ENCODE measurements around the gene PPM1E.
A peak's percentile ranks its signal among the peaks of the same experiment; 100 is the strongest.
"Not testable (repeated sequence)": the region's sequence is repeated elsewhere in the genome, so short reads cannot be mapped to it uniquely, and the experiment has no call there.

PPM1E gene

DNA sequence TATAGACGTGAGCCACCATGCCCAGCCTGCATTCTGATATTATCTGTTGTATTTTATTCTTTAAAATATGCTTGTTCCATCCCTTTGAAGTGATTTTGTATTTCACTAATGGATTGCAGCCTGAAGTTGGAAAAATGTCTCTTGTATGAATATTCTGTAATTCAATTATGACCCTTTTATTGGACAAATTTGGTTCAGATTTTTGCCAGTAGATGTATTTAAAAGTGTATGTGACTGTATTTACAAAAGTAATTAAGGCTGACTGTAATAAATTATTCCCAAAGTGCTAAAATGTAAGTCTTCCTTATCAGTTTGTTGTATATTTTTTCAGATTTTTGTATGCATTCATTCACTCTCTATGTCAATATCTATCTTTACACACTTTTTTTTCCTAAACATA lies 23.8 kb downstream of the PPM1E start:
- DNase-seq (ENCODE audit: low spot score) = no peak

GRCh38 chr17:58783380-58783779 lies 27.7 kb downstream of the PPM1E start:
- no peak for DNase-seq (ENCODE audit: low spot score)

- no peak for DNase-seq (ENCODE audit: low spot score)
Measured at GRCh38 chr17:58785097-58785496, 29.4 kb downstream of the PPM1E start.

DNA sequence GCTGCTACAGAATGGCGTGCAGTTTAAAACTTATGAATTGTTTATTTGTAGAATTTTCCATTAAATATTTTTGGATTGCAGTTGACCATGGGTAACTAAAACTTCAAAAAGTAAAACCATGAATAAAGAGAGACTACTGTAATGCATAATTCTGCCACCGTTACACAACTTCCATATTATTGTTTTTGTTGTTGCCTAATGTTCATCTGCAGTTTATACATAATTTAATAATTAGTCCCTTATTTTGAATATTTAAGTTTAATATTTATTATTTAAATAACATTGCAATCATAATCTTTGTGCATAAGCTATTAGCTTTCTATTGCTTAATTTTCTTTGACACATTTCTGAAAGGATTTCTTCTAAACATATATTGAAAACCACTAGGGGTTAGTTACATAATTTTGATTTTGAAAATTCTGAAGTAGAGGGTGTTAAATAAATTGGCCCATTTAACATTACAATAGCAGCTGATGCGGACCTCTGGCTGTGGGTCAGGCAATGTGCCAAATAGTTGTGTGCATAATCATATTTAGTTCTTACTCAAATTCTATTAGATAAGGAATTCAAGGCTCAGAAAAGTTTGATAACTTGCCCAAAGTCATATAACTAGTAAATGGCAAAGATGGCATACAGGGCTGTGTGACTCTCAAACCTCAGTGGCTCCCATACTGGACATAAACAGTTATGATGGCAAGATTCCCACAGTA lies 31.1 kb downstream of the PPM1E start:
- DNase-seq (ENCODE audit: low spot score) = peak; percentile 34

- no peak for DNase-seq (ENCODE audit: low spot score)
Measured at GRCh38 chr17:58788199-58788598, 32.5 kb downstream of the PPM1E start.

DNA sequence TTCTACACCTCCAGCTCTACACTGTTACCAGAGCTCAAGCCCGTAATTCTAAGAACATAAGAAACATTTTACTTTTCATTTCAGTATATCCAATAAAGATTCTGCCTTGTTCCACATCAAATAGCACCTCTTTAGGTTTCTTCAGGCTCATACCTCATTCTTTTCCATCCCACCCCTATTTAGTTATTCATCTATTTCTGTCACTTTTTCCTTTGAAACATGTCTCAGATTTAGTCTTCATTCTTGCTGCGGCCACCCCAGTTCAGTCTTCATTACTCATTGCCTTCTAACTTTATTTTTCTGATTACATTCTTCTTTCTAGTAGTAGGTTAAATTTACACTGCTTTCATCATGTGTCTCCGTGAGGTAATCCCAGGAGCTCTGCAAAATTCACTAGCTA lies 33.5 kb downstream of the PPM1E start:
- DNase-seq (ENCODE audit: low spot score) = no peak

DNA sequence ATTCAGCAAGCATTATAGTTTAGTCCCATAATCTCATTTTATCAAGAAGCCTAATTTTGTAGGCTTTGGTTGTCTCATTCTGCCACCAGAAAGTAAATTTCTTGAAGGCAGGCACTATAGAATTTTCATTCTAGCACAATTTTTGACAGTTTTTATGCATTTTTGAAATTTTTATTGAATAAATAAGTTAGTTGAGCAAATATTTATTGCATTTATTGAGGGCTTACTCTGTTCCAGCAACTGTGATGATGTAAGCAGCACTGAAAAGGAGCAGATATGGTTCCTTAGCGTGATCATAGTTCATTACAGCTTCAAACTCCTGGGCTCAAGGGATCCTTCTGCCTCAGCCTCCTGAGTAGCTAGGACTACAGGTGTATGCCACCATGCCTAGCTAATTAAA lies 34.2 kb downstream of the PPM1E start:
- no peak for DNase-seq (ENCODE audit: low spot score)

DNA sequence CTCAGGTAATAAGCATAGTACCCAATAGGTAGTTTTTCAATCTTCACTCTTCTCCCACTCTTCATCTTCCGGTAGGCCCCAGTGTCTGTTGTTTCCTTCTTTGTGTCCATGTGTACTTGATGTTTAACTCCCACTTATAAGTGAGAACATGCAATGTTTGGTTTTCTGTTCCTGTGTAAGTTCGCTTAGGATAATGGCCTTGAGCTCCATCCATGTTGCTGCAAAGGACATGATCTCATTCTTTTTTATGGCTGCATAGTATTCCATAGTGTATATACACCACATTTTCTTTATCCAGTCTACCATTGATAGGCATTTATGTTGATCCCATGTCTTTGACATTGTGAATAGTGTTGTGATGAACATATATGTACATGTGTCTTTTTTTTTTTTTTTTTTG lies 38.9 kb downstream of the PPM1E start:
- not testable (repeated sequence) for DNase-seq (ENCODE audit: low spot score)

- no peak for DNase-seq (ENCODE audit: low spot score)
Measured at GRCh38 chr17:58802188-58802587, 46.5 kb downstream of the PPM1E start.

DNA sequence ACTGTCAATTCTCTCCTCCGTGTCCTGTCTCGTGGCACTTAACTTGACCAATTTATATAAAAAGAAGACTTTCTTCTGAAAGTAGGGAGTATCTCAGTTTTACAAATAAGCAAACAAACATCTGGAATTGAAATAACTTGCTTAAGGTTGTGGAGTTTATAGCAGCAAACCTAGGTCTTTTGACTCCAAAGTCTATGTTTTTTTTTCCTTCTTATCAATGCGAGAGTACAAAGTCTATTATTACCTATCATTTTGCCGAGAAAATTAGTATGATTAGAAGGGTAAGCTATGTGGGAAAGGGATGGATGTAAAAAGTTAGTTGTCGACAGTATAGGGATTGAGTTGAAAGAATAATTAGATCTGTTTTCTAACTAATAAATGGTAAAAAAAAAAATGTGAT lies 50.4 kb downstream of the PPM1E start:
- no peak for DNase-seq (ENCODE audit: low spot score)

- no peak for DNase-seq (ENCODE audit: low spot score)
Measured at GRCh38 chr17:58808609-58809563, 53.2 kb downstream of the PPM1E start.

DNA sequence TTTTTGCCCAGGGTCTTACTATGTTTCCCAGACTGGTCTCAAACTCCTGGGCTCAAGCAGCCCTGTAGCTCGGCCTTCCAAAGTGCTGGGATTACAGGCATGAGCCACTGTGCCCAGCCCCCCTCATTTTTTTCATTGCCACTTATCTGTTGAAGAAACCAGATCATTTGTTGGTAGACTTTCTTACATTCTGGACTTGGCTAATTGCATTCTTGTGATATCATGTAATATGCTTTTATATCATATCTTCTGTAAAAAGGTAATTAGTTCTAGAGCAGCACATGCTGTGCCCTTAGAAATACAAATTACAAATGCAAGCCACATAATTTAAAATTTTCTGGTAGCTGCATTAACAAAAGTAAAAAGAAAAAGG lies 53.9 kb downstream of the PPM1E start:
- no peak for DNase-seq (ENCODE audit: low spot score)

- DNase-seq (ENCODE audit: low spot score) = no peak
Measured at GRCh38 chr17:58811290-58811689, 55.6 kb downstream of the PPM1E start.

- DNase-seq (ENCODE audit: low spot score) = no peak
Measured at GRCh38 chr17:58813712-58814111, 58.1 kb downstream of the PPM1E start.

- DNase-seq (ENCODE audit: low spot score) = no peak
Measured at GRCh38 chr17:58818654-58819053, 63.0 kb downstream of the PPM1E start.

DNA sequence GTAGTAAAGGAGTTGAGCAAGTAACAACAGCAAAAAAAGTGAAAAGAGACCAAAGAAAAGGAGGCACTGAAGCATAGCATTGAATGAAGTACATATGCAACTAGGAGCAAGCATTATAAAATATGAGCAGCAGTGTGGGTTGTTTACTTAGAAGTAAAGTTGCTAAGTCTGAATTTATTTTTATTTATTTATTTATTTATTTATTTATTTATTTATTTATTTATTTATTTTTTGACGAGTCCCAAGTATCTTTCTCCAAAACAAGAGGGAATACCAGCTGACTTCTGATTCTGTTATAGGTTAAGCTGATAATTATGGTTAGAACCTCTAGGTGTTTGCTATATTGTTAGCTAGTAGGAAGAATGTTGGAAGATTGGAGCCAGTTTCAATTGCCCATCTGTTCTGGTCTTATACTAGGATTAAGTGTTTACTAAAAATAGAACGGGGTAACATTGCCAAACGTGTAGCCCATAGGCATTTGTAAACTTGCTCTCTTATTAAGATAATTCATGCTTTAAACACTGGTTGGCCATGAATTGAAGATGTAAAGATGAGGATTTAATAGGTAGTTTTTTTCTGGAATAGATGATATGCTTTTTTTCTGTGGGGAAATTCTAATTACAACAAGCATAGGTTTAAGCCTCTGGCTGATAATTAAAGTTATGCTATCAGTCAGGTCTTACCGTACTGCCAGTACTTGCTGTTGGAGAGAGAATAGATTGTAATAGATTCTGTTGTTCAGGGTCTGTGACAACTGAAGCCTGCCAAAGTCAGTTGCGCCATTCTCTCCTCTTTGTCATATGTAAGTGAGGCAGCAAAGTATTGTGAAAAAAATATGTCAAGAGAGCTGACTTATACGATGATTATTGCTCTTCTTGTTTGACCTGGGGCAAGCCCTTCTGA lies 66.7 kb downstream of the PPM1E start:
- DNase-seq (ENCODE audit: low spot score) = no peak

DNA sequence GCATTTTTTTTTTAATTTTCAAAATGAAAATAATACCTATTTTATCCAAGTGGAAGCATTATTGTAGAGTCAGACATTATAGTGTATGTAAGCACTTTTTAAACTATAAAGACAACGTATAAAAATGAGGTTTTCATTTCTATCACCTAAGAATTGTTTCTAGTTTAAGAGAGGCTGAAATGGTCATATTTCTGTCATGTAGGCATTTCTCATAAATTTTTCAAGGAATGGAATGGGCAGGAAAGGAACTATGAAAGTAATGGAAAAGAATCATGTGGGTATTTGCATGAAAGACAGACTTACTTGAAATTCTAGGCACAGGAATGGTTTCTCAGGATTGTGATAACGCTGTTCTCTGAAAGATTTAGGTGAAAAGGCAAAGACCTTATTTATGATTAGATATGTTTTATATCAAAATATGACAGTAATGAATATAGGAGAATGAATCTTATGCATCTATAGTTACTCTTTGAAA lies 67.4 kb downstream of the PPM1E start:
- DNase-seq (ENCODE audit: low spot score) = no peak

DNA sequence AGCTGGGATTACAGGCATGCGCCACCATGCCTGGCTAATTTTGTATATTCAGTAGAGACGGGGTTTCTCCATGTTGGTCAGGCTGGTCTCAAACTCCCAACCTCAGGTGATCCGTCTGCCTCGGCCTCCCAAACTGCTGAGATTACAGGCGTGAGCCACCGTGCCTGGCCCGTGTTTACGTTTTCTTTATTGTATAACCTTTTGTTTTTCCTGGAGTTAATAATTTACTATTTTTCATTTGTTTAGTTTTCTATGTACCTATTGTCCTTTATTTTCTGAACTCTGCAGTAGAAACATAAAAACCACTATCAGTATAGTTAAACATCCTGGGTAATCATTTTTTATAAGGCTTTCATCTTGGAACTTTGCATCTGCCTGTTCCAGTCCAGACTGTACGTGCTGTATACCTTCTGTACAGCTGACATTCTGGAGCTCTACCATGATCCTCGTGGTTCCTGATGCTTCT lies 73.6 kb downstream of the PPM1E start:
- DNase-seq (ENCODE audit: low spot score) = no peak

DNA sequence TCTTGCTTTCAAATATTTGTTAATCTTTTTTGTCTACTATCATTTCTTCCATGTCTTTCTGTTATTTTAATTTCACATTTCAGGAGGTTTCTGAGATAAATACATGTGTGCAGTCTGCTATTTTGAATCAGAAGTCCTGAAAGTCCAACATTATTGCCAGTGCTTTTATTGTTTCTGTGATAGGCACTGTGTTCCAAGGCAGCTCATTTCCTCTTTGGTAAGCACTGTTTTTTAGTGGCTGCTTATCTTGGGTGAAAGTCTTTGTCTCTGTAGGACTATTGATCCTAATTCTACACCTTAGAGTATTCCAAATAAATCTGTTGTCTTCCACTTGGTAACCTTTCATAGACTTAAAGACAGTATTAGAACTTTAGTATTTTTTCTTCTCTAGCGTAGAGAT lies 76.1 kb downstream of the PPM1E start:
- DNase-seq (ENCODE audit: low spot score) = no peak

DNA sequence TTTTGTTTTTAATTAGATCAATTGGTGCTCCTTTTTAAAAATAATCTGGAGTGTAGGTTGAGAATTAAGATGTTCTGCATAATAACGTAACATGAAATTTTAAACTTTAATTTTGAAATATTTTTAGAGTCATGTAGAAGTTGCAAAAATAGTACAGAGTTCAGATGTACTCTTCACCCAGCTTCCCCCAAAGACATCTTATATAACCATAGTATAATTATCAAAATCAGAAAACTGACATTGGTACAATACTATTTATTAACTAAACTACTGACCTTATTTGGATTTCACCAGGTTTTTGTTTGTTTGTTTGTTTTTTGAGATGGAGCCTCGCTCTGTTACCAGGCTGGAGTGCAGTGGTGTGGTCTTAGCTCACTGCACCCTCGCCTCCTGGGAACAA lies 76.9 kb downstream of the PPM1E start:
- DNase-seq (ENCODE audit: low spot score) = no peak

DNA sequence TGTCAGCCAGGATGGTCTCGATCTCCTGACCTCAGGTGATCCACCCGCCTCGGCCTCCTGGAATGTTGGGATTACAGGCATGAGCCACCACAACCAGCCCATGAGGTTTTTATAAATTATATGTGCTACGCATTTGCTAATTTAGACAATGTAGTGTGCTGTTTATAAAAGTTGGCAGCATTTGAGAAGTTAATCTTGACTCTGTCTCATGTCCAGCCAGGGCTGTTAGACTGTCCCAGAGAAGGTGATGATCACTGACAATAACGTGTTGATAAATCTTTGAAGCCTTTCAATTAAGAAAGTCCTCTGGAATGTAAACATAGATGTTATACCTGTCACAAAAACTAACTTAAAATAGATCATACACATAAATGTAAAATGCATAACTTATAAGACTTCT lies 82.0 kb downstream of the PPM1E start:
- no peak for DNase-seq (ENCODE audit: low spot score)

Measured in GM03348 (cell line).